BJ (cell line): ENCODE data around the gene SHQ1. TPM values are rescaled to one million over a fixed set of nuclear protein-coding genes. Genes with fewer than 3 reads are reported as not detected.
"Not testable (repeated sequence)": the region's sequence is repeated elsewhere in the genome, so short reads cannot be mapped to it uniquely, and the experiment has no call there.

ENCODE experiments used
- CTCF ChIA-PET: fragments of 350-600 bp; formaldehyde crosslinking; extraction: SDS; loops from one replicate; lab custom pipeline; 2021; ENCODE audit warnings: antibody characterized with exemption, inconsistent platforms; lab: Yijun Ruan, JAX
- POLR2A ChIA-PET: fragments of 300-600 bp; sonication (Branson Sonifier 250); formaldehyde crosslinking; extraction: SDS; loops from one replicate; lab custom pipeline; 2021; ENCODE audit warnings: antibody characterized with exemption; lab: Charles Lee
- DNase-seq: peaks from one replicate; pipeline ENCODE4 v3.0.0-alpha.2; 2011; ENCODE audit warnings: low read depth
- H3K27me3 ChIP-seq: 2 replicates; pipeline ENCODE4 v1.6.0; 2011; ENCODE audit warnings: low read length; ENCODE audit not compliant: control insufficient read depth, insufficient read depth
- H3K36me3 ChIP-seq: 2 replicates; pipeline ENCODE4 v1.5.1; 2011; ENCODE audit warnings: low read length; ENCODE audit not compliant: control insufficient read depth, insufficient read depth
- H3K4me3 ChIP-seq: 2 replicates; pipeline ENCODE4 v1.5.1; 2011; ENCODE audit warnings: low read depth, mild to moderate bottlenecking, control low read depth, low read length
- CTCF ChIP-seq: IDR thresholded peaks from 2 replicates; pipeline ENCODE4 v1.5.1; 2011; ENCODE audit warnings: low read depth, mild to moderate bottlenecking, control low read depth, inconsistent platforms, low read length, moderate library complexity; ENCODE audit not compliant: insufficient read depth
- polyA plus RNA-seq: library from polyadenylated mRNA; depleted of rRNA; stranded (reverse); fragments of >200 nt; gene quantifications from 2 replicates; pipeline ENCODE4 v1.2.3, GENCODE V29; 2011

The SHQ1 gene
- polyA plus RNA-seq, 1 experiment: 9.5 TPM

GRCh38 chr3:72733676-72734075 is 114.6 kb downstream of the SHQ1 start:
- no peak for TF ChIP-seq CTCF
- CTCF ChIA-PET: no interaction called here
- Histone ChIP-seq H3K4me3 (no peak overlapping the region), H3K36me3 (no peaks in the 10 kb centered on the region), H3K27me3 (no peaks in the 10 kb centered on the region; the same call in 1 of the 2 replicates)
- no peak for DNase-seq
- POLR2A ChIA-PET: no interaction called here

GRCh38 chr3:72732666-72733345 is 115.4 kb downstream of the SHQ1 start:
- POLR2A ChIA-PET, H3K4me3 ChIP-seq, DNase-seq: not testable (repeated sequence)

GRCh38 chr3:72728958-72729467 is 119.2 kb downstream of the SHQ1 start:
- CTCF ChIA-PET: no interaction called here
- no peak for DNase-seq
- TF ChIP-seq CTCF: no peak
- Histone ChIP-seq H3K36me3 (no peaks in the 10 kb centered on the region), H3K4me3 (no peak overlapping the region), H3K27me3 (no peaks in the 10 kb centered on the region; the same call in 1 of the 2 replicates)
- POLR2A ChIA-PET: no interaction called here

More at GRCh38 chr3:72732666-72733345, 115.4 kb downstream of the SHQ1 start:
- H3K27me3 ChIP-seq, CTCF ChIA-PET, H3K36me3 ChIP-seq: not testable (repeated sequence)

- H3K27me3 ChIP-seq: no peaks in the 10 kb centered on the region; the same call in 1 of the 2 replicates
- POLR2A ChIA-PET: no interaction called here
- DNase-seq: no peak
- no peak for TF ChIP-seq CTCF
- no peak overlapping the region for H3K4me3 ChIP-seq
- no peaks in the 10 kb centered on the region for H3K36me3 ChIP-seq
- CTCF ChIA-PET: no interaction called here
Observed at GRCh38 chr3:72728329-72728889, 119.8 kb downstream of the SHQ1 start.

- H3K27me3 ChIP-seq: no peaks in the 10 kb centered on the region; the same call in 1 of the 2 replicates
- TF ChIP-seq CTCF: no peak
- ChIA-PET CTCF (no interaction called here), POLR2A (no interaction called here)
- no peak overlapping the region for H3K4me3 ChIP-seq
- H3K36me3 ChIP-seq: no peaks in the 10 kb centered on the region
- DNase-seq: no peak
Observed at GRCh38 chr3:72727726-72728125, 120.5 kb downstream of the SHQ1 start.
